CD4-positive, alpha-beta T cell (primary cell): ENCODE measurements around the gene MIEN1. TPM values are rescaled to one million over a fixed set of nuclear protein-coding genes. Genes with fewer than 3 reads are reported as not detected.

Experiments used
- ATAC-seq: fragments of 200-7000 bp; cut with Tn5 transposase; one replicate; pipeline ENCODE4 v1.10.0; 2022; ENCODE audit warnings: mild to moderate bottlenecking; ENCODE audit not compliant: poor library complexity
- CTCF ChIA-PET: fragments of 350-600 bp; sonication (Branson Sonifier 250); formaldehyde crosslinking; loops from one replicate; lab custom pipeline; 2021; ENCODE audit warnings: antibody characterized with exemption, inconsistent platforms; lab: Charles Lee
- POLR2A ChIA-PET: fragments of 350-600 bp; sonication (Branson Sonifier 250); formaldehyde crosslinking; loops from one replicate; lab custom pipeline; 2021; ENCODE audit warnings: antibody characterized with exemption, inconsistent platforms; lab: Charles Lee
- DNase-seq, 14 experiments: peaks; one replicate each; pipeline ENCODE4 v3.0.0-alpha.2; 2013 to 2020; ENCODE audit warnings: mixed read lengths in 2 of 14
- H3K27ac ChIP-seq, 2 donors: one replicate each; pipeline versions ENCODE4 v1.5.1 to v1.7.0; 2013; ENCODE audit warnings: low read length in 2 of 2, low read depth in 1 of 2, mild to moderate bottlenecking in 1 of 2
- H3K27me3 ChIP-seq, 2 experiments: 1 replicate in 1 of 2; 2 replicates in 1 of 2; pipeline versions ENCODE4 v1.6.1 to v1.7.0; 2013; ENCODE audit warnings: low read length in 2 of 2, control low read depth in 1 of 2, mild to moderate bottlenecking in 1 of 2, moderate library complexity in 1 of 2; ENCODE audit not compliant: insufficient read depth in 2 of 2, control insufficient read depth in 1 of 2
- H3K36me3 ChIP-seq: one replicate; pipeline ENCODE4 v1.6.1; 2013; ENCODE audit warnings: low read length, control low read depth; ENCODE audit not compliant: insufficient read depth
- H3K4me1 ChIP-seq: one replicate; pipeline ENCODE4 v1.6.1; 2013; ENCODE audit warnings: low read length, control low read depth; ENCODE audit not compliant: insufficient read depth
- H3K4me3 ChIP-seq: one replicate; pipeline ENCODE4 v1.5.1; 2013; ENCODE audit warnings: mild to moderate bottlenecking, low read length, moderate library complexity
- H3K9me3 ChIP-seq, 2 experiments: 1 replicate in 1 of 2; 2 replicates in 1 of 2; pipeline versions ENCODE4 v1.6.1 to v1.7.0; 2013; ENCODE audit warnings: low read length in 2 of 2, mild to moderate bottlenecking in 2 of 2, control low read depth in 1 of 2, moderate library complexity in 1 of 2; ENCODE audit not compliant: control insufficient read depth in 1 of 2, insufficient read depth in 1 of 2
- H3K27ac Mint-ChIP-seq: one replicate; pipeline ENCODE4 v1.8.0; 2020; ENCODE audit warnings: mixed read lengths
- H3K27me3 Mint-ChIP-seq: one replicate; pipeline ENCODE4 v1.8.0; 2021; ENCODE audit warnings: mixed read lengths
- H3K36me3 Mint-ChIP-seq: one replicate; pipeline ENCODE4 v1.8.0; 2021; ENCODE audit warnings: low read depth, mixed read lengths
- H3K4me1 Mint-ChIP-seq: one replicate; pipeline ENCODE4 v1.8.0; 2021; ENCODE audit warnings: low read depth, mixed read lengths
- H3K4me3 Mint-ChIP-seq: one replicate; pipeline ENCODE4 v1.8.0; 2020; ENCODE audit warnings: mild to moderate bottlenecking, mixed read lengths
- H3K9me3 Mint-ChIP-seq: one replicate; pipeline ENCODE4 v1.8.0; 2020; ENCODE audit warnings: mixed read lengths
- CTCF ChIP-seq: fragments of 200-600 bp; IDR thresholded peaks from one replicate; pipeline ENCODE4 v1.8.0; 2022; ENCODE audit warnings: antibody characterized with exemption, mild to moderate bottlenecking
- intact Hi-C, 2 experiments: fragments of 100-400 bp; cut with DNase I in 1 of 2; cut with micrococcal nuclease in 1 of 2; formaldehyde crosslinking; loops; one replicate each; pipeline versions ENCODE4 v1.15.1 to v1.9.0; 2023 to 2025; cut with DNase I, micrococcal nuclease
- total RNA-seq, 174 experiments: library from RNA in 2 of 174; stranded (reverse) in 2 of 174; gene quantifications; one replicate each; pipeline ENCODE4 v1.2.3 and lab custom pipeline; 2021 to 2026

Gene MIEN1
- total RNA-seq, 2 experiments from 2014 or later, result 31.5 to 32.3 TPM

GRCh38 chr17:39684369-39685192 lies 45.8 kb downstream of the MIEN1 start:
- peaks cover 43% of the 10 kb centered on the region for H3K4me1 Mint-ChIP-seq

DNA sequence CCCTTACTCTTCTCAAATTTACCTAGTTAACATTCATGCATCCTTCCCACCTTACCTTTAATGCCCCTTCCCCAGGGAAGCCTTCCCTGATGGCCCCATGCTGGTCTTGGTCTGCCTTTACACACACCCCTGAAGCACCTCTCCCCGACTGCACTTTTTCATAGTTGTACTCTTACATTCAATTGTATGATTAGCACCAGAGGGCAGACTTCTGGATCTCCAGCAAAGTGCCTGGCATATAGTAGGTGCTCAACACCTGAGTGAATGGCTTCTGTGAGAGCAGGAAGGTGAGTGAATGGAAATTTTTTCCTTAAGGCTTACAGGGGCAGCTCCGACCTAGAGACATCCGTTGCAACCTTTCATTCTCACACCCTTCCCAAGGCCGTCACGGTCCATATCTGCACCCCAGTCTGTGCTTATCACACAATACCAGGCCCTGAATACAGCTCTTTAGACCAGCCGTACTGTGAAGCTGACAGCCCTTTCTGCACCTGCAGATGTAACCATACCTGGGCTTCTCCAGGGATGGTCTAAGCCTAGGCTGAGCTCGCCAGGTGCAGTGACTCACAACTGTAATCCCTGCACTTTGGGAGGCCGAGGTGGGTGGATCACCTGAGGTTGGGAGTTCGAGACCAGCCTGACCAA lies 46.9 kb downstream of the MIEN1 start:
- intact Hi-C loops, result no loop called here
- H3K27ac ChIP-seq, result no peak overlapping the region
- peaks cover 39% of the 10 kb centered on the region for H3K4me1 ChIP-seq
- no peak for TF ChIP-seq CTCF
- Mint-ChIP-seq H3K27ac (no peak overlapping the region), H3K36me3 (peaks cover 71% of the 10 kb centered on the region), H3K9me3 (no peaks in the 10 kb centered on the region), H3K27me3 (no peaks in the 10 kb centered on the region), H3K4me3 (peak overlapping the region; percentile 15), H3K4me1 (peaks cover 47% of the 10 kb centered on the region)
- no peaks in the 10 kb centered on the region for H3K27me3 ChIP-seq
- ATAC-seq, result no peak
- no peaks in the 10 kb centered on the region for H3K9me3 ChIP-seq
- POLR2A ChIA-PET, result interaction anchor here (0.5 kb wide), 1 partner anchor 211 kb away, joined by 3 read pairs; no protein-coding TSS in a partner anchor
- no peak overlapping the region for H3K4me3 ChIP-seq
- H3K36me3 ChIP-seq, result peaks cover 22% of the 10 kb centered on the region
- CTCF ChIA-PET, result interaction anchor here (1.2 to 1.5 kb wide), 2 partner anchors 15 to 27 kb away, joined by 3 to 4 read pairs; no protein-coding TSS in a partner anchor
- DNase-seq, result no peak

More at GRCh38 chr17:39684369-39685192, 45.8 kb downstream of the MIEN1 start:
- no peak overlapping the region for H3K27ac Mint-ChIP-seq
- H3K27me3 ChIP-seq, result no peaks in the 10 kb centered on the region
- H3K27me3 Mint-ChIP-seq, result no peaks in the 10 kb centered on the region
- H3K36me3 ChIP-seq, result peaks cover 22% of the 10 kb centered on the region
- intact Hi-C loops, result loop anchor here in 1 of 2 experiments (5.0 kb wide), 1 partner anchor 47 kb away; the partner anchor contains the start of gene STARD3
- no peaks in the 10 kb centered on the region for H3K9me3 Mint-ChIP-seq
- no peaks in the 10 kb centered on the region for H3K9me3 ChIP-seq
- peak overlapping the region; percentile 25 for H3K4me3 Mint-ChIP-seq
- ATAC-seq (no peak), DNase-seq (no peak)
- no peak overlapping the region for H3K27ac ChIP-seq
- TF ChIP-seq CTCF, result no peak
- H3K4me3 ChIP-seq, result no peak overlapping the region
- H3K4me1 ChIP-seq, result peaks cover 34% of the 10 kb centered on the region
- ChIA-PET CTCF (no interaction called here), POLR2A (no interaction called here)
- peaks cover 72% of the 10 kb centered on the region for H3K36me3 Mint-ChIP-seq

- Histone ChIP-seq H3K36me3 (peaks cover 13% of the 10 kb centered on the region), H3K9me3 (no peaks in the 10 kb centered on the region), H3K27me3 (no peaks in the 10 kb centered on the region), H3K4me1 (peaks cover 61% of the 10 kb centered on the region), H3K27ac (peak overlapping the region; percentile 65 to 84), H3K4me3 (no peak overlapping the region)
- H3K27me3 Mint-ChIP-seq, result no peaks in the 10 kb centered on the region
- no peak for TF ChIP-seq CTCF
- H3K27ac Mint-ChIP-seq, result peak overlapping the region; percentile 91
- CTCF ChIA-PET, result interaction anchor here (0.6 to 2.3 kb wide), 7 partner anchors 9 to 147 kb away, joined by 3 to 9 read pairs (median 5); partner anchors contain the start of gene PNMT
- DNase-seq (peak in 12 of 14 experiments; percentile 27 to 81 (median 40)), ATAC-seq (peak; percentile 83)
- POLR2A ChIA-PET, result interaction anchor here (0.7 to 5.3 kb wide), 6 partner anchors 8 to 301 kb away, joined by 3 to 23 read pairs (median 8); partner anchors contain the start of genes MIEN1, PGAP3, PNMT and PSMD3
- peaks cover 39% of the 10 kb centered on the region for H3K36me3 Mint-ChIP-seq
- H3K4me3 Mint-ChIP-seq, result peak overlapping the region; percentile 55
- H3K4me1 Mint-ChIP-seq, result peaks cover 57% of the 10 kb centered on the region
- intact Hi-C loops, result loop anchor here in 1 of 2 experiments (5.0 kb wide), 1 partner anchor 53 kb away; the partner anchor contains the start of gene MIEN1
- H3K9me3 Mint-ChIP-seq, result no peaks in the 10 kb centered on the region
Observed at GRCh38 chr17:39679521-39680192, 50.7 kb downstream of the MIEN1 start.
